Breast epithelium (tissue), 3 donors: ENCODE measurements around the gene NCOA6.

Source experiments
- CTCF ChIP-seq, 3 donors: fragments of 450-650 bp; IDR thresholded peaks; one replicate each; pipeline ENCODE4 v1.5.1; 2016 to 2017; ENCODE audit warnings: antibody characterized with exemption in 3 of 3, mild to moderate bottlenecking in 3 of 3, moderate library complexity in 3 of 3
- POLR2A ChIP-seq: fragments of 450-650 bp; IDR thresholded peaks from one replicate; pipeline ENCODE4 v1.6.1; 2016; ENCODE audit warnings: antibody characterized with exemption, mild to moderate bottlenecking, moderate library complexity

- TF ChIP-seq CTCF (IDR thresholded peaks at IDR 0.05) (no peak), POLR2A (no peak)
Observed at GRCh38 chr20:34863421-34863965, 38.0 kb upstream of the NCOA6 start.
